ENCODE measurements around the gene IL1R1.

The IL1R1 gene

GRCh38 chr2:102184018-102184417, 41.5 kb downstream of the IL1R1 start:
- Histone ChIP-seq H3K4me2 (ENCODE audit: low read length) (no peak overlapping the region), H3K27ac (ENCODE audit: low read depth, low read length, poor library complexity, severe bottlenecking) (no peak overlapping the region), H3K9me2 (ENCODE audit: low read depth, low read length) (no peaks in the 10 kb centered on the region), H3K9me3 (ENCODE audit: low read length) (no peaks in the 10 kb centered on the region), H2AFZ (ENCODE audit: low read length) (no peak overlapping the region), H3K27me3 (ENCODE audit: insufficient read depth, low read length) (no peaks in the 10 kb centered on the region), H3F3A (ENCODE audit: insufficient read depth, low read length) (no peaks in the 10 kb centered on the region), H3K36me3 (ENCODE audit: insufficient read depth, low read length) (no peaks in the 10 kb centered on the region), H3K79me2 (ENCODE audit: insufficient read depth, low read length) (no peaks in the 10 kb centered on the region), H3K9ac (ENCODE audit: low read length) (no peak overlapping the region), H4K20me1 (ENCODE audit: insufficient read depth, low read length) (no peaks in the 10 kb centered on the region), H3K4me3 (ENCODE audit: low read depth, low read length, poor library complexity, severe bottlenecking) (no peak overlapping the region), H3K4me1 (ENCODE audit: insufficient read depth, low read length, severe bottlenecking) (no peaks in the 10 kb centered on the region)
- TF ChIP-seq EZH2 (IDR thresholded peaks at IDR 0.05; ENCODE audit: borderline replicate concordance, low read length), result no peak
- TF ChIP-seq CTCF (IDR thresholded peaks at IDR 0.05; ENCODE audit: low read length), result no peak

DNA sequence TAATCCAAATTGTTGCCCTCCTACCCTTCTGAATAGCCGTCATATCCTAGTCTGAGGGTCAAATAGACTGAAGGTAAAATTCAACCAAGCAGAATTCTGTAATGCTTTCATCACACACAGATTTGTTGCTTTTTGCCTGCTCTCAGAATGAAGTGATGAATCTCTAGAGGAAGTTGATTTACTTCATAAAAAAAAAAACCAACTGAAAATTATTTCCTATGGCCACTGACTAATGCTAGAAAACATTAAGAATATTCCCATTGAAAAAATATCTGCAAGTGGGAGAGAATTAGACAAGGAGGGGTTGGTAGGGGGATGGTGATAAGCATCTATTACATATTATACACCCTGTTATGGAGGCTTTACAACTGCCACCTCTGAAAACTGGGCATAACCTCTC, 42.0 kb downstream of the IL1R1 start:
- Histone ChIP-seq H3K4me3 (ENCODE audit: low read depth, low read length, poor library complexity, severe bottlenecking) (no peak overlapping the region), H3K36me3 (ENCODE audit: insufficient read depth, low read length) (no peaks in the 10 kb centered on the region), H3K27me3 (ENCODE audit: insufficient read depth, low read length) (no peaks in the 10 kb centered on the region), H3K79me2 (ENCODE audit: insufficient read depth, low read length) (no peaks in the 10 kb centered on the region), H3K9me2 (ENCODE audit: low read depth, low read length) (no peaks in the 10 kb centered on the region), H3K9me3 (ENCODE audit: low read length) (no peaks in the 10 kb centered on the region), H4K20me1 (ENCODE audit: insufficient read depth, low read length) (no peaks in the 10 kb centered on the region), H2AFZ (ENCODE audit: low read length) (no peak overlapping the region), H3K27ac (ENCODE audit: low read depth, low read length, poor library complexity, severe bottlenecking) (no peak overlapping the region), H3F3A (ENCODE audit: insufficient read depth, low read length) (no peaks in the 10 kb centered on the region), H3K4me2 (ENCODE audit: low read length) (no peak overlapping the region), H3K9ac (ENCODE audit: low read length) (no peak overlapping the region), H3K4me1 (ENCODE audit: insufficient read depth, low read length, severe bottlenecking) (no peaks in the 10 kb centered on the region)
- TF ChIP-seq EZH2 (IDR thresholded peaks at IDR 0.05; ENCODE audit: borderline replicate concordance, low read length), result no peak

- H3F3A ChIP-seq (ENCODE audit: insufficient read depth, low read length), result no peaks in the 10 kb centered on the region
- no peaks in the 10 kb centered on the region for H3K36me3 ChIP-seq (ENCODE audit: insufficient read depth, low read length)
- H3K9me3 ChIP-seq (ENCODE audit: low read length), result no peaks in the 10 kb centered on the region
- H3K9me2 ChIP-seq (ENCODE audit: low read depth, low read length), result no peaks in the 10 kb centered on the region
- H3K27ac ChIP-seq (ENCODE audit: low read depth, low read length, poor library complexity, severe bottlenecking), result no peak overlapping the region
- peak; percentile 41 for TF ChIP-seq CTCF (IDR thresholded peaks at IDR 0.05; ENCODE audit: low read length)
- no peak for TF ChIP-seq EZH2 (IDR thresholded peaks at IDR 0.05; ENCODE audit: borderline replicate concordance, low read length)
- no peak overlapping the region for H2AFZ ChIP-seq (ENCODE audit: low read length)
- H3K9ac ChIP-seq (ENCODE audit: low read length), result no peak overlapping the region
- H4K20me1 ChIP-seq (ENCODE audit: insufficient read depth, low read length), result no peaks in the 10 kb centered on the region
- no peaks in the 10 kb centered on the region for H3K79me2 ChIP-seq (ENCODE audit: insufficient read depth, low read length)
- no peaks in the 10 kb centered on the region for H3K4me1 ChIP-seq (ENCODE audit: insufficient read depth, low read length, severe bottlenecking)
- no peak overlapping the region for H3K4me3 ChIP-seq (ENCODE audit: low read depth, low read length, poor library complexity, severe bottlenecking)
- no peaks in the 10 kb centered on the region for H3K27me3 ChIP-seq (ENCODE audit: insufficient read depth, low read length)
- no peak overlapping the region for H3K4me2 ChIP-seq (ENCODE audit: low read length)
These were observed 42.8 kb downstream of the IL1R1 start for GRCh38 chr2:102185347-102185746.

- Histone ChIP-seq H3K27ac (ENCODE audit: low read depth, low read length, poor library complexity, severe bottlenecking) (no peak within 1 kb of the TSS), H3K4me2 (ENCODE audit: low read length) (no peak within 1 kb of the TSS), H3K79me2 (ENCODE audit: insufficient read depth, low read length) (no peaks in the 10 kb centered on the region), H3K9me2 (ENCODE audit: low read depth, low read length) (no peaks in the 10 kb centered on the region), H4K20me1 (ENCODE audit: insufficient read depth, low read length) (no peaks in the 10 kb centered on the region), H3F3A (ENCODE audit: insufficient read depth, low read length) (no peaks in the 10 kb centered on the region), H3K9ac (ENCODE audit: low read length) (no peak within 1 kb of the TSS), H3K27me3 (ENCODE audit: insufficient read depth, low read length) (no peaks in the 10 kb centered on the region), H2AFZ (ENCODE audit: low read length) (no peak within 1 kb of the TSS), H3K4me1 (ENCODE audit: insufficient read depth, low read length, severe bottlenecking) (no peaks in the 10 kb centered on the region), H3K9me3 (ENCODE audit: low read length) (no peaks in the 10 kb centered on the region), H3K4me3 (ENCODE audit: low read depth, low read length, poor library complexity, severe bottlenecking) (no peak within 1 kb of the TSS), H3K36me3 (ENCODE audit: insufficient read depth, low read length) (no peaks in the 10 kb centered on the region)
- TF ChIP-seq CTCF (IDR thresholded peaks at IDR 0.05; ENCODE audit: low read length) (no peak), EZH2 (IDR thresholded peaks at IDR 0.05; ENCODE audit: borderline replicate concordance, low read length) (no peak)
These were observed 44.4 kb downstream of the IL1R1 start, which contains the start of gene IL1RL2 for GRCh38 chr2:102186791-102187495. TSS of gene IL1RL2 (plus strand) at chr2:102187023. CDS start at chr2:102187868, 845 bp downstream.

Data from OCI-LY1 (cell line).